Ishikawa (cell line): Measurements from ENCODE around the gene IL19.

Experiments
- CEBPB ChIP-seq: IDR thresholded peaks from 2 replicates; pipeline ENCODE4 v1.6.1; 2012
- CREB1 ChIP-seq: IDR thresholded peaks from 2 replicates; pipeline ENCODE4 v1.6.1; 2012; ENCODE audit warnings: low read depth
- EP300 ChIP-seq: IDR thresholded peaks from 2 replicates; pipeline ENCODE4 v1.6.1; 2012; ENCODE audit warnings: borderline replicate concordance
- FOXM1 ChIP-seq: IDR thresholded peaks from 2 replicates; pipeline ENCODE4 v1.6.1; 2012; ENCODE audit warnings: low read depth, borderline replicate concordance
- MAX ChIP-seq: IDR thresholded peaks from 2 replicates; pipeline ENCODE4 v1.6.1; 2012
- REST ChIP-seq: IDR thresholded peaks from 2 replicates; pipeline ENCODE4 v1.6.1; 2012; ENCODE audit warnings: low read depth, mild to moderate bottlenecking
- TAF1 ChIP-seq: IDR thresholded peaks from 2 replicates; pipeline ENCODE4 v1.6.1; 2012; ENCODE audit warnings: low read depth, mild to moderate bottlenecking

- no peak for TF ChIP-seq FOXM1
- no peak for TF ChIP-seq EP300
- TF ChIP-seq REST: no peak
- no peak for TF ChIP-seq CEBPB
- no peak for TF ChIP-seq MAX
- no peak for TF ChIP-seq CREB1
- no peak for TF ChIP-seq TAF1
These were observed 7.5 kb downstream of the IL19 start for GRCh38 chr1:206778031-206778430.
